Bronchial epithelial cell (primary cell): ENCODE data around the gene SNRNP200. TPM values are rescaled to one million over a fixed set of nuclear protein-coding genes. Genes with fewer than 3 reads are reported as not detected.
"Not testable (repeated sequence)": the region's sequence is repeated elsewhere in the genome, so short reads cannot be mapped to it uniquely, and the experiment has no call there.

Source experiments
- DNase-seq: peaks from one replicate; pipeline ENCODE4 v3.0.0-alpha.2; 2010; ENCODE audit warnings: low read depth
- FAIRE-seq: peaks from 2 replicates; lab custom pipeline; 2011; peaks lifted over from hg19 to GRCh38; lab: Jason Lieb, UNC
- H3K27me3 ChIP-seq: 2 replicates; pipeline ENCODE4 v1.5.1; 2011; ENCODE audit warnings: low read length; ENCODE audit not compliant: control insufficient read depth, insufficient read depth
- H3K36me3 ChIP-seq: 2 replicates; pipeline ENCODE4 v1.5.1; 2011; ENCODE audit warnings: low read length; ENCODE audit not compliant: control insufficient read depth, insufficient read depth
- H3K4me3 ChIP-seq: 2 replicates; pipeline ENCODE4 v1.5.1; 2011; ENCODE audit warnings: mild to moderate bottlenecking, low read depth, low read length, control low read depth
- CTCF ChIP-seq: IDR thresholded peaks from 2 replicates; pipeline ENCODE4 v1.5.1; 2011; ENCODE audit warnings: mild to moderate bottlenecking, moderate library complexity, low read length, control low read depth, inconsistent platforms; ENCODE audit not compliant: insufficient read depth, severe bottlenecking
- total RNA-seq: library from RNA; depleted of rRNA; stranded (reverse); fragments of >200 nt; gene quantifications from 2 replicates; pipeline ENCODE4 v1.2.1, GENCODE V29; 2014

SNRNP200 gene
- total RNA-seq, 1 donor from 2014 or later: 35.8 TPM

- DNase-seq: no peak
- H3K36me3 ChIP-seq: peaks cover 14% of the 10 kb centered on the region
- no peak for FAIRE-seq
- no peak overlapping the region for H3K4me3 ChIP-seq
- no peak for TF ChIP-seq CTCF
- no peaks in the 10 kb centered on the region for H3K27me3 ChIP-seq
Measured at GRCh38 chr2:96258166-96259022, 47.0 kb downstream of the SNRNP200 start.

GRCh38 chr2:96257744-96258143 is 47.6 kb downstream of the SNRNP200 start:
- peaks cover 18% of the 10 kb centered on the region for H3K36me3 ChIP-seq
- not testable (repeated sequence) for FAIRE-seq, DNase-seq

GRCh38 chr2:96256611-96257113 is 48.7 kb downstream of the SNRNP200 start:
- Histone ChIP-seq H3K36me3 (peaks cover 16% of the 10 kb centered on the region), H3K27me3 (no peaks in the 10 kb centered on the region), H3K4me3 (no peak overlapping the region)
- no peak for FAIRE-seq
- TF ChIP-seq CTCF: no peak
- DNase-seq: no peak

More at GRCh38 chr2:96257744-96258143, 47.6 kb downstream of the SNRNP200 start:
- not testable (repeated sequence) for H3K4me3 ChIP-seq, H3K27me3 ChIP-seq

- FAIRE-seq: no peak
- no peak for TF ChIP-seq CTCF
- DNase-seq: no peak
- H3K4me3 ChIP-seq: no peak overlapping the region
- peaks cover 14% of the 10 kb centered on the region for H3K36me3 ChIP-seq
- H3K27me3 ChIP-seq: no peaks in the 10 kb centered on the region
Measured at GRCh38 chr2:96254571-96254970, 50.8 kb downstream of the SNRNP200 start.

- FAIRE-seq: no peak
- H3K4me3 ChIP-seq: no peak overlapping the region
- no peak for DNase-seq
- no peaks in the 10 kb centered on the region for H3K27me3 ChIP-seq
- peaks cover 8% of the 10 kb centered on the region for H3K36me3 ChIP-seq
- TF ChIP-seq CTCF: no peak
Measured at GRCh38 chr2:96253006-96253405, 52.3 kb downstream of the SNRNP200 start.

GRCh38 chr2:96252526-96252925 is 52.8 kb downstream of the SNRNP200 start:
- Histone ChIP-seq H3K27me3 (no peaks in the 10 kb centered on the region), H3K4me3 (no peak overlapping the region), H3K36me3 (peaks cover 8% of the 10 kb centered on the region)
- no peak for DNase-seq
- no peak for FAIRE-seq
- no peak for TF ChIP-seq CTCF
